HepG2 (cell line): ENCODE results near the gene EARS2. TPM values are rescaled to one million over a fixed set of nuclear protein-coding genes. Genes with fewer than 3 reads are reported as not detected.

Source experiments
- ATAC-seq: fragments of 200-7000 bp; cut with Tn5 transposase; 3 replicates; pipeline ENCODE4 v1.9.1; 2020; ENCODE audit warnings: mild to moderate bottlenecking, moderate library complexity
- BruUV-seq: library from RNA; stranded (reverse); fragments of 400-500 nt; replicated peaks from 2 replicates; lab custom pipeline; 2021; lab: Mats Ljungman, UMichigan
- CTCF ChIA-PET: fragments of 300-600 bp; formaldehyde crosslinking; extraction: SDS; loops from one replicate; lab custom pipeline; 2021; ENCODE audit warnings: low total read pairs, inconsistent platforms, low intra/inter-chr PET ratio; lab: Yijun Ruan, JAX
- POLR2A ChIA-PET: fragments of 350-600 bp; sonication (Branson Sonifier 250); formaldehyde crosslinking; loops from one replicate; lab custom pipeline; 2020; ENCODE audit warnings: antibody characterized with exemption, inconsistent platforms; lab: Yijun Ruan, JAX
- DNase-seq: peaks from one replicate; pipeline ENCODE4 v3.0.0-alpha.2; 2015; ENCODE audit warnings: low spot score
- FAIRE-seq: peaks from 3 replicates; lab custom pipeline; 2011; peaks lifted over from hg19 to GRCh38; lab: Jason Lieb, UNC
- H2AFZ ChIP-seq: one replicate; pipeline ENCODE4 v1.6.1; 2011; ENCODE audit warnings: low read length, inconsistent platforms
- H3K27ac ChIP-seq: fragments of 300-600 bp; 3 replicates; pipeline ENCODE4 v1.8.0; 2011; ENCODE audit warnings: mixed run types, mild to moderate bottlenecking, mixed read lengths, low read length, inconsistent platforms; ENCODE audit not compliant: insufficient read depth; ENCODE audit errors: extremely low read length
- H3K27me3 ChIP-seq, 2 experiments: fragments of 200-600 bp in 1 of 2; 2 replicates in 1 of 2; 3 replicates in 1 of 2; pipeline versions ENCODE4 v1.6.0 to v1.8.0; 2011; ENCODE audit warnings: low read length in 2 of 2, mild to moderate bottlenecking in 2 of 2, moderate library complexity in 2 of 2, inconsistent platforms in 1 of 2; ENCODE audit not compliant: insufficient read depth in 2 of 2, control insufficient read depth in 1 of 2
- H3K36me3 ChIP-seq, 2 experiments: fragments of 200-600 bp in 1 of 2; replicated peaks in 1 of 2; 2 replicates in 1 of 2; 3 replicates in 1 of 2; pipeline versions ENCODE4 v1.5.1 to v1.8.0; 2011; ENCODE audit warnings: low read length in 2 of 2, inconsistent platforms in 1 of 2; ENCODE audit not compliant: insufficient read depth in 2 of 2, control insufficient read depth in 1 of 2
- H3K4me1 ChIP-seq: 2 replicates; pipeline ENCODE4 v1.5.1; 2012; ENCODE audit warnings: low read length, inconsistent platforms; ENCODE audit not compliant: insufficient read depth
- H3K4me2 ChIP-seq: 2 replicates; pipeline ENCODE4 v1.6.0; 2011; ENCODE audit warnings: low read depth, low read length, inconsistent platforms
- H3K4me3 ChIP-seq, 3 experiments: fragments of 200-600 bp in 1 of 3; sonication (generic), shearing (Covaris generic) in 1 of 3; replicated peaks in 1 of 3; 2 replicates each; pipeline ENCODE4 v1.5.1; 2011 to 2016; ENCODE audit warnings: low read length in 3 of 3, inconsistent platforms in 2 of 3, low read depth in 2 of 3, mild to moderate bottlenecking in 2 of 3, control low read depth in 1 of 3, mixed read lengths in 1 of 3; ENCODE audit not compliant: insufficient read depth in 1 of 3
- H3K79me2 ChIP-seq: one replicate; pipeline ENCODE4 v1.6.1; 2011; ENCODE audit warnings: low read length, inconsistent platforms; ENCODE audit not compliant: insufficient read depth
- H3K9ac ChIP-seq: 2 replicates; pipeline ENCODE4 v1.6.0; 2011; ENCODE audit warnings: mild to moderate bottlenecking, low read depth, low read length, inconsistent platforms; ENCODE audit not compliant: insufficient read depth
- H3K9me3 ChIP-seq: 2 replicates; pipeline ENCODE4 v1.5.1; 2012; ENCODE audit warnings: mild to moderate bottlenecking, low read length
- H4K20me1 ChIP-seq: 2 replicates; pipeline ENCODE4 v1.6.0; 2011; ENCODE audit warnings: inconsistent platforms, mild to moderate bottlenecking, low read length, moderate library complexity; ENCODE audit not compliant: insufficient read depth
- ATF4 ChIP-seq, 2 experiments: fragments of 450-650 bp in 1 of 2; sonication (generic) in 1 of 2; formaldehyde crosslinking; IDR thresholded peaks; 2 replicates each; pipeline versions ENCODE4 v1.5.0 to v1.8.0; 2020 to 2022; ENCODE audit warnings: mild to moderate bottlenecking in 1 of 2, missing genetic modification reagents in 1 of 2
- CHD4 ChIP-seq: fragments of 200-600 bp; sonication (generic); IDR thresholded peaks from 2 replicates; pipeline ENCODE4 v1.7.0; 2017; ENCODE audit warnings: mild to moderate bottlenecking, low read length, borderline replicate concordance
- FOXC1 ChIP-seq: sonication (generic); formaldehyde crosslinking; IDR thresholded peaks from 2 replicates; pipeline ENCODE4 v1.8.0; 2022; ENCODE audit warnings: mild to moderate bottlenecking, missing genetic modification reagents, borderline replicate concordance
- HMG20B ChIP-seq: conservative IDR thresholded peaks from 2 replicates; pipeline ENCODE4 v1.6.1; 2016; ENCODE audit warnings: missing genetic modification reagents, missing compliant biosample characterization
- HOXD1 ChIP-seq: sonication (generic); formaldehyde crosslinking; IDR thresholded peaks from 2 replicates; pipeline ENCODE4 v1.5.0; 2020; ENCODE audit warnings: missing genetic modification reagents
- MIXL1 ChIP-seq: IDR thresholded peaks from 2 replicates; pipeline ENCODE4 v1.6.1; 2016
- MTERF4 ChIP-seq: sonication (generic); formaldehyde crosslinking; IDR thresholded peaks from 2 replicates; pipeline ENCODE4 v1.8.0; 2023; ENCODE audit warnings: mild to moderate bottlenecking, missing genetic modification reagents
- SIX4 ChIP-seq: sonication (generic); formaldehyde crosslinking; IDR thresholded peaks from 2 replicates; pipeline ENCODE4 v1.4.0; 2020; ENCODE audit warnings: missing genetic modification reagents
- TGIF2 ChIP-seq: IDR thresholded peaks from 2 replicates; pipeline ENCODE4 v1.6.1; 2016; ENCODE audit warnings: control low read depth, missing compliant biosample characterization
- ZEB1 ChIP-seq: IDR thresholded peaks from 2 replicates; pipeline ENCODE4 v1.6.1; 2012; ENCODE audit warnings: mild to moderate bottlenecking, low read depth, inconsistent platforms; ENCODE audit not compliant: insufficient replicate concordance
- ZNF547 ChIP-seq: sonication (generic); formaldehyde crosslinking; IDR thresholded peaks from 2 replicates; pipeline ENCODE4 v1.5.1; 2020; ENCODE audit warnings: mild to moderate bottlenecking, missing genetic modification reagents
- WGBS: methylation state at CpG from one replicate; pipeline ENCODE4 v1.1.6; 2017; ENCODE audit warnings: low lambda C conversion rate; 5-methylcytosine and 5-hydroxymethylcytosine counted together
- in situ Hi-C: cut with HindIII; loops from 2 replicates; pipeline ENCODE4 v1.10.0; 2017; ENCODE audit warnings: low pct_unique_long_range_greater_than_20kb; ENCODE audit not compliant: extremely low pct_ligation_motif_present
- intact Hi-C: fragments of 100-400 bp; cut with micrococcal nuclease; formaldehyde crosslinking; loops from one replicate; pipeline ENCODE4 v1.10.0; 2022; ENCODE audit not compliant: unreplicated experiment
- polyA plus RNA-seq, 8 experiments: library from polyadenylated mRNA; depleted of rRNA in 3 of 8; stranded (reverse) in 7 of 8; unstranded in 1 of 8; fragments of >200 nt; fragmentation: Illumina TruSeq in 4 of 8; extraction: Trizol in 4 of 8; gene quantifications; 2 replicates each; pipeline versions ENCODE4 v1.2.1 to v1.2.3, GENCODE V29; 2011 to 2016; ENCODE audit warnings: low read depth in 4 of 8, missing spikeins in 1 of 8, mixed read lengths in 1 of 8; ENCODE audit not compliant: insufficient read depth in 1 of 8
- total RNA-seq, 5 experiments: library from RNA; depleted of rRNA; stranded (reverse); fragments of >200 nt; fragmentation: Illumina TruSeq; extraction: Trizol; gene quantifications; 2 replicates each; pipeline ENCODE4 v1.2.3, GENCODE V29; 2016; ENCODE audit warnings: low read depth in 1 of 5
- TF ChIP-seq, protein P1 (sequence below), 2 experiments: sonication (generic) in 1 of 2; formaldehyde crosslinking in 1 of 2; IDR thresholded peaks; 2 replicates each; pipeline versions ENCODE4 v1.4.0 to v1.6.1; 2016 to 2020; ENCODE audit warnings: borderline replicate concordance in 1 of 2, low read depth in 1 of 2, mild to moderate bottlenecking in 1 of 2, missing genetic modification reagents in 1 of 2
- TF ChIP-seq, protein P2 (sequence below): sonication (generic); formaldehyde crosslinking; IDR thresholded peaks from 2 replicates; pipeline ENCODE4 v1.5.0; 2020; ENCODE audit warnings: mild to moderate bottlenecking, missing genetic modification reagents

The EARS2 gene
- total and polyA plus RNA-seq, 2 of the 13 experiments (the other 11 are each of a cell fraction or from before 2014, with no cell fraction given) = 49.4 to 80.4 TPM

GRCh38 chr16:23597003-23597756, 40.0 kb upstream of the EARS2 start:
- intact Hi-C loops (loop anchor here (2.0 kb wide), 1 partner anchor 44 kb away; the partner anchor contains the start of genes DCTN5 and PALB2), in situ Hi-C loops (no loop called here)
- POLR2A ChIA-PET = interaction anchor here (1.0 to 2.2 kb wide), 7 partner anchors 16 to 58 kb away, joined by 3 to 28 read pairs (median 5); partner anchors contain the start of genes DCTN5, EARS2, PALB2 and UBFD1
- peaks cover 28% of the 10 kb centered on the region for H3K4me1 ChIP-seq
- no peaks in the 10 kb centered on the region for H3K9me3 ChIP-seq
- peaks cover 37% of the 10 kb centered on the region for H3K79me2 ChIP-seq
- FAIRE-seq (peak; percentile 12), ATAC-seq (peak; percentile 50), DNase-seq (peak; percentile 71)
- BruUV-seq = no TSS peak
- CTCF ChIA-PET = interaction anchor here (2.2 to 2.5 kb wide), 2 partner anchors 40 to 162 kb away, joined by 10 to 12 read pairs; partner anchors contain the start of genes EARS2 and UBFD1
- H3K36me3 ChIP-seq = peaks cover 13 to 30% of the 10 kb centered on the region in 2 experiments; a peak in 4 of 5 replicates
- 0 out of 6 replicates have a peak overlapping the region, but pooled peaks of 1 of the 3 experiments have one; percentile 98 for H3K4me3 ChIP-seq
- peak overlapping the region; percentile 97; the same call in 1 of the 2 replicates for H3K9ac ChIP-seq
- H2AFZ ChIP-seq = peak overlapping the region; percentile 38
- 83% methylated on average over 11 of the region's 11 CpGs for WGBS
- peaks cover 18% of the 10 kb centered on the region for H4K20me1 ChIP-seq
- peak overlapping the region; percentile 80 for H3K27ac ChIP-seq
- H3K27me3 ChIP-seq = peaks cover 0 to 5% of the 10 kb centered on the region in 2 experiments; a peak in 1 of 5 replicates
- peak overlapping the region; percentile 79 for H3K4me2 ChIP-seq
- TF ChIP-seq, protein P1, sequence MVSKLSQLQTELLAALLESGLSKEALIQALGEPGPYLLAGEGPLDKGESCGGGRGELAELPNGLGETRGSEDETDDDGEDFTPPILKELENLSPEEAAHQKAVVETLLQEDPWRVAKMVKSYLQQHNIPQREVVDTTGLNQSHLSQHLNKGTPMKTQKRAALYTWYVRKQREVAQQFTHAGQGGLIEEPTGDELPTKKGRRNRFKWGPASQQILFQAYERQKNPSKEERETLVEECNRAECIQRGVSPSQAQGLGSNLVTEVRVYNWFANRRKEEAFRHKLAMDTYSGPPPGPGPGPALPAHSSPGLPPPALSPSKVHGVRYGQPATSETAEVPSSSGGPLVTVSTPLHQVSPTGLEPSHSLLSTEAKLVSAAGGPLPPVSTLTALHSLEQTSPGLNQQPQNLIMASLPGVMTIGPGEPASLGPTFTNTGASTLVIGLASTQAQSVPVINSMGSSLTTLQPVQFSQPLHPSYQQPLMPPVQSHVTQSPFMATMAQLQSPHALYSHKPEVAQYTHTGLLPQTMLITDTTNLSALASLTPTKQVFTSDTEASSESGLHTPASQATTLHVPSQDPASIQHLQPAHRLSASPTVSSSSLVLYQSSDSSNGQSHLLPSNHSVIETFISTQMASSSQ (IDR thresholded peaks at IDR 0.05; ENCODE audit: low read depth) = no peak
- TF ChIP-seq, protein P1 (CRISPR knock-in tag; IDR thresholded peaks at IDR 0.05; ENCODE audit: borderline replicate concordance) = no peak
- TF ChIP-seq MTERF4 (CRISPR knock-in tag) (no peak), ZEB1 (no peak), CHD4 (no peak), HOXD1 (CRISPR knock-in tag) (0 out of 2 replicates have a peak, but pooled peaks have one; percentile 39), FOXC1 (CRISPR knock-in tag) (no peak), SIX4 (CRISPR knock-in tag) (no peak), TGIF2 (no peak), MIXL1 (CRISPR knock-in tag) (0 out of 2 replicates have a peak, but pooled peaks have one; percentile 12), HMG20B (CRISPR knock-in tag) (no peak), ATF4 (CRISPR knock-in tag; IDR thresholded peaks at IDR 0.05) (no peak), ZNF547 (no peak)
- TF ChIP-seq, protein P2, sequence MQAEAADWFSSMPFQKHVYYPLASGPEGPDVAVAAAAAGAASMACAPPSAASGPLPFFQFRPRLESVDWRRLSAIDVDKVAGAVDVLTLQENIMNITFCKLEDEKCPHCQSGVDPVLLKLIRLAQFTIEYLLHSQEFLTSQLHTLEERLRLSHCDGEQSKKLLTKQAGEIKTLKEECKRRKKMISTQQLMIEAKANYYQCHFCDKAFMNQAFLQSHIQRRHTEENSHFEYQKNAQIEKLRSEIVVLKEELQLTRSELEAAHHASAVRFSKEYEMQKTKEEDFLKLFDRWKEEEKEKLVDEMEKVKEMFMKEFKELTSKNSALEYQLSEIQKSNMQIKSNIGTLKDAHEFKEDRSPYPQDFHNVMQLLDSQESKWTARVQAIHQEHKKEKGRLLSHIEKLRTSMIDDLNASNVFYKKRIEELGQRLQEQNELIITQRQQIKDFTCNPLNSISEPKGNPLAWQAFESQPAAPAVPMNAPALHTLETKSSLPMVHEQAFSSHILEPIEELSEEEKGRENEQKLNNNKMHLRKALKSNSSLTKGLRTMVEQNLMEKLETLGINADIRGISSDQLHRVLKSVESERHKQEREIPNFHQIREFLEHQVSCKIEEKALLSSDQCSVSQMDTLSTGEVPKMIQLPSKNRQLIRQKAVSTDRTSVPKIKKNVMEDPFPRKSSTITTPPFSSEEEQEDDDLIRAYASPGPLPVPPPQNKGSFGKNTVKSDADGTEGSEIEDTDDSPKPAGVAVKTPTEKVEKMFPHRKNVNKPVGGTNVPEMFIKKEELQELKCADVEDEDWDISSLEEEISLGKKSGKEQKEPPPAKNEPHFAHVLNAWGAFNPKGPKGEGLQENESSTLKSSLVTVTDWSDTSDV (CRISPR knock-in tag) = no peak
